Measurements from ENCODE around the gene PLPPR1. TPM values are rescaled to one million over a fixed set of nuclear protein-coding genes. Genes with fewer than 3 reads are reported as not detected.

Gene PLPPR1
- total RNA-seq, 3 donors from 2014 or later, result 0.31 to 1.9 (median 0.38) TPM

DNA sequence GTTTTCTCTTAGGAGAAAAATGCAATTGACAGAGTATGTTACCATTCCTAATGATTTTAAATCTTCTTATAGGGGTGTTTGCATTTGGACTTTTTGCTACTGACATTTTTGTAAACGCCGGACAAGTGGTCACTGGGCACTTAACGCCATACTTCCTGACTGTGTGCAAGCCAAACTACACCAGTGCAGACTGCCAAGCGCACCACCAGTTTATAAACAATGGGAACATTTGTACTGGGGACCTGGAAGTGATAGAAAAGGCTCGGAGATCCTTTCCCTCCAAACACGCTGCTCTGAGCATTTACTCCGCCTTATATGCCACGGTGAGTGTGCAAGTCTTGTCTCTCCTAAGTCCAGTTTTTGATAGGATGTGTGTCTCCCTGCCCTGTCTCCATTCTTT lies 280.6 kb downstream of the PLPPR1 start:
- DNase-seq, result no peak
- no peak for ATAC-seq
- Histone ChIP-seq H3K4me3 (no peak overlapping the region), H3K9me3 (no peaks in the 10 kb centered on the region), H3K36me3 (ENCODE audit: low read depth) (no peaks in the 10 kb centered on the region), H3K4me1 (ENCODE audit: low read depth) (no peaks in the 10 kb centered on the region)
- TF ChIP-seq, protein P1, sequence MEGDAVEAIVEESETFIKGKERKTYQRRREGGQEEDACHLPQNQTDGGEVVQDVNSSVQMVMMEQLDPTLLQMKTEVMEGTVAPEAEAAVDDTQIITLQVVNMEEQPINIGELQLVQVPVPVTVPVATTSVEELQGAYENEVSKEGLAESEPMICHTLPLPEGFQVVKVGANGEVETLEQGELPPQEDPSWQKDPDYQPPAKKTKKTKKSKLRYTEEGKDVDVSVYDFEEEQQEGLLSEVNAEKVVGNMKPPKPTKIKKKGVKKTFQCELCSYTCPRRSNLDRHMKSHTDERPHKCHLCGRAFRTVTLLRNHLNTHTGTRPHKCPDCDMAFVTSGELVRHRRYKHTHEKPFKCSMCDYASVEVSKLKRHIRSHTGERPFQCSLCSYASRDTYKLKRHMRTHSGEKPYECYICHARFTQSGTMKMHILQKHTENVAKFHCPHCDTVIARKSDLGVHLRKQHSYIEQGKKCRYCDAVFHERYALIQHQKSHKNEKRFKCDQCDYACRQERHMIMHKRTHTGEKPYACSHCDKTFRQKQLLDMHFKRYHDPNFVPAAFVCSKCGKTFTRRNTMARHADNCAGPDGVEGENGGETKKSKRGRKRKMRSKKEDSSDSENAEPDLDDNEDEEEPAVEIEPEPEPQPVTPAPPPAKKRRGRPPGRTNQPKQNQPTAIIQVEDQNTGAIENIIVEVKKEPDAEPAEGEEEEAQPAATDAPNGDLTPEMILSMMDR (IDR thresholded peaks at IDR 0.05), result no peak
- intact Hi-C loops (cut with DNase I, micrococcal nuclease), result no loop called here

DNA sequence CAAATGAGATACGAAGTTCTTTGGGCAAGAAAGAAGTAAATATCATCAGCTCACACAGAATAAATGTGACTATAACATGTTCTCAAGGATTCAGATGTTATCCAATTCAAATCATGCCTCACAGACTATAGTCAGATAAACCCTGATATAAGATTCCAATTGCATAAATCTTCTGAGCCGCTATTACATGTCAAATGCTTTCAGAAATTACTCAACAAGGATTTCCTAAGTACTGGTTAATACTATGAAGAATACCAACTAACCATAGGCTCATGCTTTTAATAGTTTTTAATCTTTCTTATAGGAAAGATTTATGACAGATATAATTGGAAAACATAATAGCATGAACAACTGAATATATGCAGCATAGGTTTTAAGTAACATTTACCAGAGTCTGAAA lies 282.7 kb downstream of the PLPPR1 start:
- TF ChIP-seq, protein P1 (IDR thresholded peaks at IDR 0.05), result no peak
- intact Hi-C loops (cut with DNase I, micrococcal nuclease), result loop anchor here (5.0 to 10.0 kb wide), 2 partner anchors 594 to 596 kb away; no protein-coding TSS in a partner anchor
- ATAC-seq, result no peak
- Histone ChIP-seq H3K9me3 (no peaks in the 10 kb centered on the region), H3K4me1 (ENCODE audit: low read depth) (no peaks in the 10 kb centered on the region), H3K36me3 (ENCODE audit: low read depth) (no peaks in the 10 kb centered on the region), H3K4me3 (no peak overlapping the region)
- no peak for DNase-seq

DNA sequence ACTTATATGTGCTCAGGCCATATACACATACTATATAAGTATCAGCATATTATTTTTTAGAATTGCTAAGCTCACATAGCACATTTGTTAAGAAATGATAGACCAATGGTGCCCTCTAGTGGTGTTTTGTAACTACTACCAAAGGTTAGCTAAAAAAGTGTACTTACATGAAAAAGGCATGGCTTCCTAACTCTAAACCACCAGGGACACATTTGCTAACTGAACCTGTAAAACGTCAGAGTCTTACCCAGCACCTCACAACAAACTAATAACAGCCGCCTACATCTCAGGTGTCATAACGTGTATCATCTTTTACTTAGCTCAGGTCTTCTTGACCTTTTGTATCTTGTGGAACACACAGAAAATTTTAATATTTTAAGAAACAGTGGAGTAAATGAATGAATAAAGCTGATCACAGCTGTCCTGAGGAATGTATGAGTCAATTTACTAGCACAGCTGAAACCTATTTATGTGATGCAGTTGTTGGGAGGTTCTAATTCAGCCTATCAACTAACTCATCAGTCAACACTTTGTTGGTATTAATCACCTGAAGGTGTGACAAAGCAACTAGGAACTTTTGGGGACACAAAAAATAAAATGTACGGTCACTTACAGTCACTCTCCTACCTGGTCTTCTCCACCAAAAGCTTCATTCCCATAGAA lies 283.4 kb downstream of the PLPPR1 start:
- Histone ChIP-seq H3K4me3 (no peak overlapping the region), H3K36me3 (ENCODE audit: low read depth) (no peaks in the 10 kb centered on the region), H3K9me3 (no peaks in the 10 kb centered on the region), H3K4me1 (ENCODE audit: low read depth) (no peaks in the 10 kb centered on the region)
- DNase-seq, result peak in 1 of 3 donors; percentile 53
- intact Hi-C loops (cut with DNase I, micrococcal nuclease), result loop anchor here (5.0 to 10.0 kb wide), 2 partner anchors 595 to 597 kb away; no protein-coding TSS in a partner anchor
- peak; percentile 73 for ATAC-seq
- TF ChIP-seq, protein P1 (IDR thresholded peaks at IDR 0.05), result peak; percentile 36

DNA sequence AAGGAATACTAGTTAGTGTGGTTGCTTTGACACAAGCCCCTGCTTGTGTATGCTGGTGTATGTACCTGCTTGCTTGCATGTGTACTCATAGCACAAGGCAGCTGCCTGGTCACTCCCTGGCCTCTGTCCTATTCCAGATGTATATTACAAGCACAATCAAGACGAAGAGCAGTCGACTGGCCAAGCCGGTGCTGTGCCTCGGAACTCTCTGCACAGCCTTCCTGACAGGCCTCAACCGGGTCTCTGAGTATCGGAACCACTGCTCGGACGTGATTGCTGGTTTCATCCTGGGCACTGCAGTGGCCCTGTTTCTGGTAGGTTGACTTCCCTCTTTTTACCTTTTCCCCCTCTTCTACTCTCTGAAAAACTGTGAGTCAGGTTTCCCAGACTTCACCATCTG lies 284.1 kb downstream of the PLPPR1 start:
- no peaks in the 10 kb centered on the region for H3K4me1 ChIP-seq (ENCODE audit: low read depth)
- H3K4me3 ChIP-seq, result no peak overlapping the region
- intact Hi-C loops (cut with DNase I, micrococcal nuclease), result loop anchor here (5.0 to 10.0 kb wide), 2 partner anchors 595 to 598 kb away; no protein-coding TSS in a partner anchor
- ATAC-seq, result no peak
- no peaks in the 10 kb centered on the region for H3K9me3 ChIP-seq
- TF ChIP-seq, protein P1 (IDR thresholded peaks at IDR 0.05), result no peak
- no peak for DNase-seq
- H3K36me3 ChIP-seq (ENCODE audit: low read depth), result no peaks in the 10 kb centered on the region

DNA sequence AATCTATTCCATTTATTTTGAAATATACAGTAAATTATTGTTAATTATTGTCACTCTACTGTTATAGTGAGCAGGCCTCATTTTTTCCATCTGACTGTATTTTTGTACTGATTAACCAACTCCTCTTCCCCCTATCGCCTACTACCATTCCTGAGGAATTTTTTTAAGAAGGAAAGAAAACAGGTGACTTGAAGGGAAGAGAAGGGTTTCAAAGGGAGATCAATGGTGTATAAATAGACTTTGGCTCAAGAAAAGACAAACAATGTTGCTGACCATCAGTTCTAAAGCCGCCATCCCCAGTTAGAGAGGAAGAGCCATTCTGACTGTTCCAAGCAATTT lies 286.6 kb downstream of the PLPPR1 start:
- TF ChIP-seq, protein P1 (IDR thresholded peaks at IDR 0.05), result no peak
- intact Hi-C loops (cut with DNase I, micrococcal nuclease), result loop anchor here in 1 of 2 donors (10.0 kb wide), 1 partner anchor 600 kb away; no protein-coding TSS in a partner anchor
- no peak for ATAC-seq
- DNase-seq, result no peak
- no peak overlapping the region for H3K4me3 ChIP-seq
- H3K9me3 ChIP-seq, result no peaks in the 10 kb centered on the region
- H3K4me1 ChIP-seq (ENCODE audit: low read depth), result no peaks in the 10 kb centered on the region
- H3K36me3 ChIP-seq (ENCODE audit: low read depth), result no peaks in the 10 kb centered on the region
